ENCODE results near the gene ZNF611.
"Not testable (repeated sequence)": the region's sequence is repeated elsewhere in the genome, so short reads cannot be mapped to it uniquely, and the experiment has no call there.

ZNF611 gene

DNA sequence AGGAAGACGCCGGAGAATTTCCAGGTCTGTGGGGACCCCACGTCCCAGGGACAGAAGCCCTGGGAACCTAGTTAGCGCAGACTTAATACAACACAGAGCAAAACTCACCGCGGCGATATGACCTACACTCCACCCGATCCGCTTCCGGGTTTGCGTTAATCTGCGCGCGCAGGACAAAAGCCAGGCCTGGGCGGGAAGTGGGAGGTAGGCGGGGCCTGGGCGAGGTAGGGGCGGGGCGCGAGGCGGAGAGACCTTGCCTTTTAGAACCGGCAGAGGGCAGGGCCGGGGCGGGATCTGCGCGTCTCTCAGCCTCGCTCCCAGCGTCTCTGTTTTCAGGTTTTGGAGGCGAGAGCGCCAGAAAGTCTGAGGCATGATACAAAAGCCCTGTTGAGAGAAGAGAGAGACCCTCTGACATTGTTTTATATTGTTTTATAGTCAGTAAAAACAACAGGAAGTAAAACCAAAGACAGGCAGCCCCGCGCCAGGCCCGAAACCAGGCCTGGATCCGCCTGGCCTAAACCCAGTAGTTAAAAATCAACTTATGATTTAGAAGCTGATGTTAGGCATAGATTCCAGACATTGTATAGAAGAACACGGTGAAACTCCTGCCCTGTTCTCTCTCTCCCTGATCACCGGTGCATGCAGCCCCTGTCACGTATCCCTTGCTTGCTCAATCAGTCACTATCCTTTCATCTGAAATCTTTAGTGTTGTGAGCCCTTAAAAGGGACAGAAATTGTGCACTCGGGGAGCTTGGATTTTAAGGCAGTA, at the start of gene ZNF611:
Gene ZNF611 (minus strand): TSS at position 152 of the 769 bp plus-strand sequence. CDS start 19,150 bp downstream, outside the sequence.
- DNase-seq, result peak; percentile 82 to 86

DNA sequence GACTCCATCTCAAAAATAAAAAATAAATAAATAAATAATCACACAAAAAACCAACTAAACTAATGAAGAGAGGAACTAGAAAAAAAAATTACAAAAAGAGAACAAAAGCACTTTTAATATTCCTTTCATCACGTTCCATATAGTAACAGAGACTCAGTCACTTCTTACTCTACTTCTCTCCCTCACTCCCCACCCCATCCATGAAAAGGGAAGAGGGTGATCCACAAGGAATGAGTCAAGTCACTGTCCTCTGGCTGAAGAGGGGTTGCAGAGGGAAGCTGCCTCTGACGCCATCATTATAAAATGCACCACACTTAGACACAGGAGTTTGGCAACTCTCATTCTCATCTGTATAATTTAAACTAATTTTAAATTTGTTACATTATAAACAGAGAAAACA, 48.0 kb upstream of the ZNF611 start:
- DNase-seq, result not testable (repeated sequence)

DNA sequence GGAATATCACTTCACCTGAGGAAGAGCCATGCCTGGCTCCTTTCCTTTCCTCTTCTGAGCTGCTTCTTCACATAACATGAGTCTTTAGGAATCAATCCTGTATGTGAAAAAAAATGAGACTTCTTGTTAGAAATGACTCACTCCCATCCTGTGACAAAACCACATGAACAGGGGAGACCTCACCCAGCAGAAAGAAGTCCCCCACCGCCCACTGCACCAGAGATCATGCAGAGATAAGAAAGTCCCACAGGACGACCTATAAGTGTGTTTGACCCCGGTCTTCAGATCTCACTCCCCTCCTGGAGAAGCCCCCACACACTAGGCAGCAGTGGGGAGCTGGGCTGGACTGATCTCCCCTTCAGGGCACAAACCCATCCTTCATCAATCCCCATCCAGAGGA, 44.0 kb upstream of the ZNF611 start:
- DNase-seq, result no peak

DNA sequence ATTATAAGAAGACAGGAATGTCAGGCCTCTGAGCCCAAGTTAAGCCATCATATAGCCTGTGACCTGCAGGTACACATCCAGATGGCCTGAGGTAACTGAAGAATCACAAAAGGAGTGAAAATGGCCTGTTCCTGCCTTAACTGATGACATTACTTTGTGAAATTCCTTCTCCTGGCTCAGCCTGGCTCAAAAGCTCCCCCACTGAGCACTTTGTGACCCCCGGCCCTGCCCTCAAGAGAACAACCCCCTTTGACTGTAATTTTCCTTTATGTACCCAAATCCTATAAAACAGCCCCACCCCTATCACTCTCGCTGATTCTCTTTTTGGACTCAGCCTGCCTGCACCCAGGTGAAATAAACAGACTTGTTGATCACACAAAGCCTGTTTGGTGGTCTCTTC, 21.6 kb upstream of the ZNF611 start:
- DNase-seq, result not testable (repeated sequence)

DNA sequence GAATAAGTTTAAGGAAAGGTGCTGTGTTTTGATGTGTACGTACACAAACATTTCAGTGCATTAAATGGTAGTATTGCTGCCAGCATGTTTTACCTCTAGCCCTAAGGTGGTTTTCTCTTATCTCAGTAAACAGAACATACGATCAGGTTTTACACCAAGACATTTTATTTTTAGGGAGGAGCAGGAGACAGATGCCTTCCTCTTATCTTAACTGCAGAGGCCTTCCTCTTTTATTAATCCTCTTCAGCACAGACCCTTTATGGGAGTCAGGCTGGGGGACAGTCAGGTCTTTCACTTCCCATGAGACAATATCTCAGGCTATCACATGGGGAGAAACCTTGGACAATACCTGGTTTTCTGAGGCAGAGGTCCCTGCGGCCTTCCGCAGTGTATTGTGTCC, 14.9 kb upstream of the ZNF611 start:
- no peak for DNase-seq

DNA sequence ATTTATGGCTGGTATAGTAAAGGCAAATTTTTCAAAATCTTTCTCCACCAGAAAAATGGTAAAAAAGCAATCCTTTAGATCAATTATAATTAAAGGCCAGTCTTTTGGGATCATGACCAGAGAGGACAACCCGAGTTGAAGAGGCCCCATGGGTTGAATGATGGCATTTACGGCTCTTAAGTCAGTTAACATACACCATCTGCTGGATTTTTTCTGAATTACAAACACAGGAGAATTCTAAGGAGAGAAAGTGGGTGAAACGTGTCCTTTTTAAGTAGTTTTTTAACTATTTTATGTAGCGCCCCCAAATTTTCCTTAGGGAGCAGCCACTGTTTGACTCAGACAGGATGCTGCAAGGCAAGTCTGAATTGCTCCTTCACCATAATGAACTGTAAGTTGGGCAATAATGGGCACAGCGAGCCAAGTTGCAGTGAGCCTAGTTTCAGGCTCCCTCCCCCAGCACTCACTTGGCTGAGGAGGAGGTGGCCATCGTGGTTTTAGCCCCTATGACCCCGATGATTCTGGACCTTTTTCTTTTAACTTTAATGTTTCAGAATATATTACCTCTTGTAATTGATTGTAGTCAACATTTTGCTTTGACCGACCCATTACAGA, 13.6 kb upstream of the ZNF611 start:
- no peak for DNase-seq

DNA sequence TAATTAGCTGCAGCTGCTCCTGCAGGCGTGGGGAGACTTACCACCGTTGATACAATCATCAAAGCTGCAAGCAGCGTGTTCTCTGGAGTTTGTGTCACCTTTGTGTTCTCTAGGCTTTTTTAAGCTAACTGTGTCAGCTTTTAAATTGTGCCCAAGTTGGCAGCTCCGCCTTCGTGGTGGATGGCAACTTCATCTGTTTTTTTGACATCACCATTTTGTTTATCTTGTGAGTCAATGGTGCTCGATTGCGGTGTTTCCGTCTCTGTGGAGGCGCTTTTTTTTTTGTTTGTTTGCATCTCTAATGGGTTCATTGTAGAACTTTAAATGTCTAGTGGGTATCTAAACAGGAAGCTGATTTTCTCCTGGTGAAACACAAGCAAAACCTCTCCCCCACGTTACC, 11.1 kb upstream of the ZNF611 start:
- DNase-seq, result not testable (repeated sequence)

DNA sequence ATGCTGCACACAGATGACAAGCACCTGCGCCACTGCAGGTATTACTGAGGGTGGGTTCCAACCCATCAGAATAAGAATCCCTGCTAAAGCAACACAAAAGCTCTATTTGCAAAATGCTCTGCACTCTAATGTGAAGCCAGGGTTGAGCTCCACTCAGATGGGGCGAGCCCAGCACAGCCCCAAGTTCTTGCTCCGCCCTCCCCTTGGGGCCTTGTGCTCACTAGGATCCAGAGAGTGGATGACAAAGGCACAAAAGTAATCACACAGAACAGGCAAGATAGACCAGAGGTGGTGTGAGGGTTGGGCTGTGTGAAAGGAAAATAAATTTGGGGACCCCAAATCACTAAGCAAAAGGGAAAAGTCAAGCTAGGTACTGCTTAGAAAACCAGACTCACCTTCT, 8.2 kb upstream of the ZNF611 start:
- DNase-seq, result no peak

DNA sequence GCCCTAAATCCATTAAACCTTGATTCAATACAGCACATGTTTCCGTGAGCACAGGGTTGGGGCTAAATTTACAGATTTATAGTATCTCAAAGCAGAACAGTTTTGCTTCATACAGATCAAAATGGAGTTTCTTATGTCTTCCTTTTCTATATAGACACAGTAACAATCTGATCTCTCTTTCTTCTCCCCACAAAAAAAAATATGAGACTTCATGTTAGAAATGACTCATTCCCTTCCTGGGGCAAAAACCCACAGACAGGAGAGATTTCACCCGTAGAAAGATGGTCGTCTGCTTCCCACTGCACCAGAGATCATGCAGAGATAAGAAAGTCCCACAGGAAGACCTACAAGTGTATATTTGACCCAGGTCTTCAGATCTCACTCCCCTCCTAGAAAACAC, 7.7 kb upstream of the ZNF611 start:
- no peak for DNase-seq

DNA sequence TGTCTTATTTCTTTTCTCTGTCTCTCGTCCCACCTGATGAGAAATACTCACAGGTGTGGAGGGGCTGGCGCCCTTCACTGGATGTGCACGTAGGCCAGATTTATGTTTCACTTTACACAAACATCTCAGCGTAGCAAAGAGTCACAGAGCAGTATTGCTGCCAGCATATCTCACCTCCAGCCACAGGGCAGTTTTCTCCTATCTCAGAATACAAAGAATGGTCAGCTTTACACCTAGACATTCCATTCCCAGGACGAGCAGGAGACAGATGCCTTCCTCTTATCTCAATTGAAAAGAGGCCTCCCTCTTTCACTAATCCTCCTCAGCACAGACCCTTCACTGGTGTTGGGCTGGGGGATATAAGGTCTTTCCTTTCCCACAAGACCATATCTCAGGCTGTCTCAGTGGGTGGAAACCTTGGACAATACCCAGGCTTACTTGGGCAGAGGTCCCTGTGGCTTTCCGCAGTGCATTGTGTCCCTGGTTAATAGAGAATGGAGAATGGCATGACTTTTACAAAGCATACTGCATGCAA, 7.2 kb upstream of the ZNF611 start:
- no peak for DNase-seq

DNA sequence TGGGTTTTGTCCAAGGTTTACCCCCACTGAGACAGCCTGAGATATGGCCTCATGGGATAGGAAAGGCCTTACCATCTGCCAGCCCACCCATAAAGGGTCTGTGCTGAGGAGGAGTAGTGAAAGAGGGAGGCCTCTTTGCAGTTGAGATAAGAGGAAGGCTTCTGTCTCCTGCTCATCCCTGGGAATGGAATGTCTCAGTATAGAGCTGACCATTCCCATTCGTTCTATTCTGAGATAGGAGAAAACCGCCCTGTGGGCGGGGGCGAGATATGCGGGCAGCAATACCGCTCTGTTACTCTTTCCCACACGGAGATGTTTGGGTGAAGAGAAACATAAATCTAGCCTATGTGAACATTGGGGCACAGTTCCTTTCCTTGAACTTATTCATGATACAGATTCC, 6.5 kb upstream of the ZNF611 start:
- not testable (repeated sequence) for DNase-seq

DNA sequence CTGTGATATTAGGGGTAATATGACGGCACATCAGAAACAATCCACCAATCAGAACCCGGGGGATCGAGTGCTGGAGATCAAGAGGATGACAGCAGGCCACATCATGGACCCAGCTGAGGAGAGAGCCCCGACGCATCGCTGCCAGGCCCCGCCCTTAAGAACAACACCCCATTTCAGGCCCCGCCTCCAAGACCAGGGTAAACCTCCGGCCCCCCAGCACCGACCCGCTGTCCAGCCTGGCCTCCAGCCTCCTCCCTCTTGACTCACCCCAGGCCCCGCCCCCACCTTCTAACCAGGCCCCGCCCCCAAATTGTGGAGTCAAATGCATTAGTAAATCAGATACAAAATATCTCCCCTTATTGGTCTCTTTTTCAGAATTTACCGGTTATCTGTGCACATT, 4.7 kb upstream of the ZNF611 start:
- DNase-seq, result no peak

DNA sequence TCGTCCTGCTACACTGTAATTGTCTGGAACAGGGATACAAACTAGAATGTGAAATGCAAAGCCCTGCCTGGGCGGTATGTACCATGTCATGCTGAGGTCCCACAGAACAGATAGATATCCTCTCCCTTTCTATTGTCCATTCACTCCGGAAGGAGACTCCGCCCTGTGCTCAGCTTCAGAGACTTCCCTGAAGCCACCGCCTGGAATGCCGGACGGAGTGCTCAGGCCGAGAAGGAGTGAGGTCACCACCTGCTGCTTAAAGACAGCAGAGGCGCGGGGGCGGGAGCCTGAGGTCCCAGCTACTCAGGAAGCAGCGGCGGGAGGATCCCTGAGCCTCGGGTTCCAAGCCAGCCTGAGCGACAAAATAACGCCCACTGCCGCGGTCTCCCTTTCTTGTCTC, 890 bp upstream of the ZNF611 start:
- DNase-seq, result no peak

DNA sequence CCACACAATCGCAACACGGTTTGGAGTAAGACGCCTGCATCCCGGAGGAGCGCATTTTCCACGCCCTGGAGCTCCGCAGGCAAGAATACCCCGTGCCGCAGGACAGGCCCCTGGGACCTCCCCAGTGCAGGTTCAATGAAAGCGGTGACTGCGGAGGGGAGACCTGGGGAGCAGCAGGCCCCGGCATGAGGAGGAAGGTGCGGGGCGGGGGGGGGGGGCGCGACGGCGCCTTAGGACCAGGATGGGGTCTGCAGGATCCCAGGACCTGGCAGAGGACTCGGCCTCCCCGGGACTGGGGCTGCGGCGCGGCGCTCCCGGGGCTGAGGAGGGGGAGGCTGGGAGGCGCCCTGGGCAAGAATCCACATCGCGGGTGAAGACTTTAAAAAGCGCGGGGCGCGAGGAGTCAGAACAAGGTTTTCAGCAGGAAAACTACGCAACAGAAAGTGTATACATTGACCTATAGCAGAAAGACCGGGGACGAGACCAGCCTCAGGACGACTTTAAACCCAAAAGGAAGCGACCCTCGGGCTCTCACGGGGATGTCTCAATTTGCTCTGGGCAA, 432 bp downstream of the ZNF611 start:
- peak in 1 of 2 experiments; percentile 39 for DNase-seq

DNA sequence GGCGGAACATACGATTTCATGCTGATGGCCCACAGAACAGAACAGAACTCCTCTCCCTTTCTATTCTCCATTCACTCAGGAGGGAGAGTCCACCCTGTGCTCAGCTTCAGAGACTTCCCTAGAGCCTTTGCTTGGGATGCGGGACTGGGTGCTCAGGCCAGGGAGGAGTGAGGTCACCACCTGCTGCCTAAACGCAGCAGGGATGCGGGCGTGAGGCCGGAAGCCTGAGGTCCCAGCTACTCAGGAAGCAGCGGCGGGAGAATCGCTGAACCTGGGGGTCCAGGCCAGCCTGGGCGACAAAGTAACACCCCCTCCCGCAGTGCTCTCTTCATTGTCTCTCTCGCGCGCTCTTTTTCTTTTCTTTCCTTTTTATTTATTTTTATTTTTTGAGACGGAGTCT, 8.8 kb downstream of the ZNF611 start:
- not testable (repeated sequence) for DNase-seq

DNA sequence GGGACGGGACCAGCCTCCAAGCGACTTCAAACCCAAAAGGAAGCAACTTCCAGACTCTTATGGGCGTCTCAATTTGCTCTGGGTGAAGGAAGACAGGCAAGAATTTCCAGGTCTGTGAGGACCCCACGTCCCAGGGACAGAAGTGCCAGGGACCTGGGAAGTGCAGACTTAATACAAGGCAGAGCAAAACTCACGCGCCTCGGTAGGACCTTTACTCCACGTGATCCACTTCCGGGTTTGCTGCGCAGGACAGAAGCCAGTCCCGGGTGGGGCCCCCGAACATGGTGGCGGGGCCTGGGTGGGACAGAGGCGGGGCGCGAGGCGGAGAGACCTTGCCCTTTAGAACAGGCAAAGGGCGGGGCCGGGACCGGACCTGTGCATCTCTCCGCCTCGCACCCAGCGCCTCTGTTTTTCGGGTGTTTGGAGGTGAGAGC, 9.3 kb downstream of the ZNF611 start:
- DNase-seq, result no peak

DNA sequence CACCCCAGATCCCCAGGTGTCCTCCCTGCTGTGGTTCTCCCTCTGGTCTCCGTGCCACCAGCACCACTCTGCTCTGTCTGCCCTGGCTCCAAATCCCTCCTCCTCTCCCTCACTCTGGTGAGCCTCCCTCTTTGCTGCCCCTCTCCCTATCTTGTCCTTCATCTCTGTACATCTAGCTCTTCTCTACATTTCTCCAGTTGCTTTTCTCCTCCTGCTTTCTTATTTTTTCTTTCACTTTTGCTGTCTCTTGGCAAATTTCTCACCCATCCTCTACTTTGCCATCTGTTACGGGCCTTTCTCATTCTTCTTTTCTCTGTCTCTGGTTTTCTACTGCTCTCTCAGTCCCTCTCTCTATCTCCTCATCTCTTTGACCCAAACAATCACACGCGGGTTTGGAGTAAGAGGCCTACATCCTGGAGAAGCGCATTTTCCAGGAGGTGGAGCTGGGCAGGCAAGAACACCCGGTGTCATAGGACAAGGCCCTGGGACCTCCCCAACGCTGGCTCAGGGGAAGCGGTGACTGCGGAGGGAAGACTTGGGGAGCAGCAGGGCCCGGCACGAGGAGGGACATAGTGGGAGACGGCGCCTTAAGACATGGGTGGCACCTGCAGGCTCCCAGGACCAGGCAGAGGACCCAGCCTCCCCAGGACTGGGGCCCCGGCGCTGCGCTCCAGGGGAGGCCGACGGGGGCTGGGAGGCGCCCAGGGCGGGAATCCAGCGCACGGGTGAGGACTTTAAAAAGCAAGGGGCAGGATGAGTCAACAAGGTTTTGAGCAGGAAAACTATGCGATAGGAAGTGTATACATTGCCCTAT, 9.9 kb downstream of the ZNF611 start:
- DNase-seq, result no peak

DNA sequence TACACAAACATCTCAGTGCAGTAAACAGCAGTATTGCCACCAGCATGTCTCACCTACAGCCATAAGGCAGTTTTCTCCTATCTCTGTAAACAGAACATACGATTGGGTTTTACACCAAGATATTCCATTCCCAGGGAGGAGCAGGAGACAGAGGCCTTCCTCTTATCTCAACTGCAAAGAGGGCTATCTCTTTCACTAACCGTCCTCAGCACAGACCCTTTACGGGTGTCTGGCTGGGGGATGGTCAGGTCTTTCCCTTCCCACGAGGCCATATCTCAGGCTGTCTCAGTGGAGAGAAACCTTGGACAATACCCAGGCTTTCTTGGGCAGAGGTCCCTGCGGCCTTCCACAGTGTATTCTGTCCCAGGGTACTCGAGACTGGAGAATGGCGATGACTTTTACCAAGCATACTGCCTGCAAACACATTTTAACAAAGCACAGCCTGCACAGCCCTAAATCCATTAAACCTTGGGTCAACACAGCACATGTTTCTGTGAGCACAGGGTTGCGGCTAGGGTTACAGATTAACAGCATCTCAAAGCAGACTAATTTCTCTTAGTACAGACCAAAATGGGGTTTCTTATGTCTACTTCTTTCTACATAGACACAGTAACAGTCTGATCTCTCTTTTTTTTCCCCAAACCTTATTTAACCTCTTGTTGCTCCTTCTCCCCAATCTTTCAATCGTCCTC, 10.8 kb downstream of the ZNF611 start:
- DNase-seq, result not testable (repeated sequence)

DNA sequence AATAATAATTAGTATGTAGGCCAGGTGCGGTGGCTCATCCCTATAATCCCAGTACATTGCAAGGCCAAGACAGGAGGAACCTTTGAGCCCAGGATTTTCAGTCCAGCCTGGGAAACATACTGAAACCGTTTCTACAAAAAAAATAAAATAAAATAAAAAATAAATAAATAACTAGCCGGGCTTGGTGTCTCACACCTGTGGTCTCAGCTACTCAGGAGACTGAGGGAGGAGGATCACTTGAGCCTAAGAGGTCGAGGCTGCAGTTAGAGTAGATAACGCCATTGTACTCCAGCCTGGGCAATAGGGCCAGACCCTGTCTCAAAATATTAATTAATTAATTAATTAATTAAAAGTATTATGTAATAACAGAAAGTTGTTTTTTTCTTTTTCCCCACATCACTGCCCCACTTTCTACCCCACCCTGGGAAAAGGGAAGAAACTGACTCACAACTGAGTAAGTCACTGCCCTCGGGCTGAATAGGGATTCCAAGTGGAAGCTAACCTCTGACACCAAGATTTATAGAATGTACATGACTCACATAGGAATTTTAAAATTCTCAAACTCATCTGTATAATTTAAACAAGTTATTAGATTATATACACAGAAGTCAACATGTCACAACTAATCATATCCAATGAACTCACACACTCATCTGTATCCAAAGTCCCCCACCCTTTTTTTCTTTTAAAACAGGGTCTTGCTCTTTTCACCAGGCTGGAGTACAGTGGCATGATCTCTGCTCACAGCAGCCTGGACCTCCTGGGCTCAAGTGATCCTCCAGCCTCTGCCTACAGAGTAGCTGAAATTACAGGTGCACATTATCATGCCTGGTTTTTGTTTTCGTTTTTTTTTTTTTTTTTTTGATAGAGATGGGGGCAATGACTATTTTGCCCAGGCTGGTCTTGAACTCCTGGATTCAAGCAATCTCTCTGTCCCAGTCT, 12.5 kb downstream of the ZNF611 start:
- DNase-seq, result no peak

DNA sequence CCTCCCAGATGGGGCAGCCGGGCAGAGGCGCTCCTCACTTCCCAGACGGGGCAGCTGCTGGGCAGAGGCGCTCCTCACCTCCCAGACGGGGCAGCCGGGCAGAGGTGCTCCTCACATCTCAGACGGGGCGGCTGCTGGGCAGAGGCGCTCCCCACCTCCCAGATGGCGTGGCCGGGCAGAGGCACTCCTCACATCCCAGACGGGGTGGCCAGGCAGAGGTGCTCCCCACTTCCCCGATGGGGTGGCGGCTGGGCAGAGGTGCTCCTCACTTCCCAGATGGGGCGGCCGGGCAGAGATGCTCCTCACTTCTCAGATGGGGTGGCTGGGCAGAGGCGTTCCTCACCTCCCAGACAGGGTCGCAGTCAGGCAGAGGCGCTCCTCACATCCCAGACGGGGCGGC, 14.3 kb downstream of the ZNF611 start:
- DNase-seq, result not testable (repeated sequence)

DNA sequence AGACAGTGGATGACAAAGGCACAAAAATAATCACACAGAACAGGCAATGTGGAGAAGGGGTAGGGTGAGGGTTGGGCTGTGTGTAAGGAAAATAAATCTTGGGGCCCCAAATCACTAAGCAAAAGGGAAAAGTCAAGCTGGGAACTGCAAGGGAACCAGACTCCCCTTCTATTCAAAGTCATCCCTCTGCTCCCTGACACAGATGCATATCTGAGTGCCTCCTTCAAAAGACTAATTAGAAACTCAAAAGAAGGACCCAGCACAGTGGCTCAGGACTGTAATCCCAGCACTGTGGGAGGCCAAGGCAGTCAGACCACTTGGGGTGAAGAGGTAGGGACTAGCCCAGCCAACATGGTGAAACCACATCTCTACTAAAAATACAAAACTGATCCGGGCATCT, 18.3 kb downstream of the ZNF611 start:
- no peak for DNase-seq

Measured in AML-193 (cell line).